K562 treated with DMSO at 1 percent for 48 hours (cell line): ENCODE data around the gene CFAP90. TPM values are rescaled to one million over a fixed set of nuclear protein-coding genes. Genes with fewer than 3 reads are reported as not detected.

Source experiments
- total RNA-seq: library from RNA; unstranded; fragments of 300-600 nt; gene quantifications from 2 replicates; pipeline ENCODE4 v1.2.3, GENCODE V29; 2022; ENCODE audit warnings: low replicate concordance; ENCODE audit errors: extremely low read depth

Gene CFAP90, protein sequence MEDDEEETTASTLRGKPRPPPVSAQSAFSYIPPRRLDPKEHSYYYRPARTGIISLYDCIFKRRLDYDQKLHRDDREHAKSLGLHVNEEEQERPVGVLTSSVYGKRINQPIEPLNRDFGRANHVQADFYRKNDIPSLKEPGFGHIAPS
- not detected in 2 replicates for total RNA-seq

GRCh38 chr5:7850395-7851239 is at the start of gene CFAP90:
CFAP90 (minus strand) TSS chr5:7851133; CDS start chr5:7851021, 112 bp downstream.

DNA sequence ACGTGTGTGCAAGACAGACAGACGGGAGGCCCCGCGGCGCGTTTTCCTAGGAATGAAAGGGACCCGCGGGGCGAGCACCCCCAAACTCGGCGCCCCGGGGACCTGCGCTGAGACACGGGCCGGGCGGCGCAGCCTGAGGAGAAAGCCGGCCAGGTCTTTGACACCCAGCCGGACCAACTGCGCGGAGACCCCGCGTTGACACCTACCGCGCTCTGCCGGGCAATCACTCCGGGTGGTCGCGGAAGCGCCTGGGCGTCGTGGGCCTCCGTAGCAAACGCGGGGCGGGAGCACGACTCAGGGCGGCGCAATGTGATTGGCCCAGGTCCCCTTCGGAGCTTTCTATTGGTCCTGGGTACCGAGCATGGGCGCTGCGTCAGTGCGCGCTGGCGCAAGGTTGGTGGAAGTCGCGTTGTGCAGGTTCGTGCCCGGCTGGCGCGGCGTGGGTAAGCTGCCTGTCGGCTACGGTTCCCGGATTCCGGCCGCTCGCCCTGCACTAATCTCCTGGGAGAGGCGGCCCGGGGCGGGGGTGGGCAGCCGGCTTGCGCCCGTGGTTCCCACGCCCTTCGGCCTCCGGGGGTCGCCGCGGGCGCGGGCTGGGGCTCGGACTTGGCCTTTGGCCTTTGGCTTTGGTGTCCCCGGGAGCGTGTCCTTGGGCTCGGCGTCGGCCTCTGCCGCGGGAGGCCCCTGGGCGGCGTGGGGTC is 18.0 kb upstream of the CFAP90 start, which contains the start of the genes FASTKD3 and MTRR:
Gene FASTKD3, minus strand, starts transcription at position 259 of the 701 bp plus-strand sequence. CDS start 948 bp downstream, outside the sequence.
Gene MTRR, plus strand, starts transcription at position 376 of the 701 bp plus-strand sequence. CDS start 1,647 bp downstream, outside the sequence.

Other genes with a start within 250 kb of the CFAP90 start
- not detected in 2 replicates for gene FASTKD3, start 17.9 kb upstream of the CFAP90 start, total RNA-seq
- not detected in 2 replicates for gene MTRR, start 18.0 kb upstream of the CFAP90 start, total RNA-seq